HG03469 (cell line): ENCODE data around the gene KIF21A.

ENCODE experiments used
- ATAC-seq: cut with Tn5 transposase; IDR thresholded peaks from one replicate; pipeline ENCODE4 v1.9.1; 2021; ENCODE audit warnings: mild to moderate bottlenecking, moderate library complexity, moderate number of reproducible peaks; ENCODE audit not compliant: unreplicated experiment

KIF21A gene

DNA sequence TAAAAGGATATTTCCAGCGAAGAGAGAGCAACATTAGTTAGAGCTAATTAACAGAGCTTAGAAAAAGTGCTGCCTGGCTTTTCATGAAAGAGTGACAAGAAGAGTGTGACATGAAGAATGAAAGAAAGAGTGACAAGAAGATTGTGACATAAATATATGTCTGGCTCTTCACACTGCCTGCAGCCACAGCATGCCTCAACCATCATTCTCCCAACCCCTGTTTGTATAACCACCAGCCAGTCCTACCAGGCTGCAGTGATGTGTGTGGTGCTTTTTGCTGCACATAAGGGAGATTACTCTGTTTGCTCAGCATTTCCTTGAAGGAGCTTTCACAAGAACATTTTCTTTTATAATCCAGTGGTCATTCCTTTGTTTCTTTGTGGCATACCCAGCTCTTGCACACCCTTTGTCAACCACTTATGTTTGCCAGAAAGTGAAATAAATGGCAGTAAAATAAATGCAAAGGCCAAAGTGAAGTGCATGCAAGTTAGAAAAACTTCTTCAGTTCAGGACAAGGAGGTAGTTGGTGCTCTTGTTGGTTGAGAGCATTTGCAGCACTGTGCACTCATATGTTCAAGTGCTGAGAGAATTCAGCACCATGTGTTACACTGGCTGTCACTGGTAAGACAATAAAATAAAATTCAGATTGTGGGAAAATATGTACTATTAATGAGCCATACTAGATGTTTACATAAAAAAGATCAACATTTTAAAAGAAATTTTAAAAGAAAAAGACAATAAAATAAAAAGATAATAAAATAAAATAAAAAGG, 50.6 kb downstream of the KIF21A start:
- ATAC-seq = no peak

- no peak for ATAC-seq
Observed at GRCh38 chr12:39390752-39391151, 52.2 kb downstream of the KIF21A start.

- no peak for ATAC-seq
Observed at GRCh38 chr12:39389399-39390150, 53.3 kb downstream of the KIF21A start.

GRCh38 chr12:39386335-39386734, 56.6 kb downstream of the KIF21A start:
- ATAC-seq = no peak

DNA sequence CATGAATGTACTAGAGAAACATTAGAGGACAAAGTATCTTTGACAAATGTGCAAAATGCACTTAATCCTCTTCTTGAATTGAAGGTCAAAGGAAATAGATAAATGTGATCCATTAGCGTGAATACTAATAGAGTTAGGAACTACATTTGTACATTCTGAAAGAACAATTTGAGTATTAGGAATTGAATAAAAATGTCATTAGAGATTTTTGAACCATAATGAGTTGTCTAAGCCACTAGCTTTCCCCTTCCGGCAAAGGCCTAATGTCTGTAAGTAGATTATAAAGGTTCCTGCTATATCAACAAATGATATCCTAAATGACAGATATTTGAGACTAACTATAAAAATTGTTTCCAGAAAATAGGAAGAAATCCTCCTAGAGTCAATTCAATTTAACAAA, 59.8 kb downstream of the KIF21A start:
- ATAC-seq = no peak

DNA sequence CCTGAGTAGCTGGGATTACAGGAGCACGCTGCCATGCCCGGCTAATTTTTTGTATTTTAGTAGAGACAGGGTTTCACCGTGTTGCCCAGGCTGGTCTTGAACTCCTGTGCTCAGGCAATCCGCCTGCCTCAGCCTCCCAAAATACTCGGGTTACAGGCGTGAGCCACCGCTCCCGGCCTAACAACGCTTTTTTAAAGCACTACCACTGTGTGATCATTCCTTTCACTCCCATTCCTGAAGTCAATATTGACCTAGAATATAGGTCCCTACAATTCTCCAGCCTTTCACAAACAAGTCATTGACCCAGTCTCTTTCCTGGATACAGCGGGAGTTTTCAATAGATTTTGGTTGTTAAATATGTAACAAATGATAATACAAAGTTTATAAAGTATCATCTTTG, 62.8 kb downstream of the KIF21A start:
- ATAC-seq = no peak

DNA sequence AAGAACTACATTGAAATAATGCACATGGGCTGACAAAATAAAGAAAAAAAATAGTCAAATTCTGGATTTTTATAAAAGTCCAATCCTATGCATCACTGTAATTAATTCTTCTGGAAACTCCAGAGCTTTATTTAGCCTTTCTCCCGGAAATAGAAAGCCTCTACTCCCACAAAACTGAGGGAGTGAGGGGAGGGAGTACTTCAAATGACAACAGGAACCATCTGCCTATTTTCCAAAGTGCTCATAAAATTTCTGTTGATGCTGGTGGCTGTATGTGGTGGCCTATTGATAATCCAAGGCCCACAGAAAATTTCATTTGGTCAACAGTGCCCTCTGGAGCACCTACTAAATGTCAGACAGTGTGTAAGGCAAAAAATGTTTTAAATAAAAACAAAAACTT, 64.6 kb downstream of the KIF21A start:
- no peak for ATAC-seq

DNA sequence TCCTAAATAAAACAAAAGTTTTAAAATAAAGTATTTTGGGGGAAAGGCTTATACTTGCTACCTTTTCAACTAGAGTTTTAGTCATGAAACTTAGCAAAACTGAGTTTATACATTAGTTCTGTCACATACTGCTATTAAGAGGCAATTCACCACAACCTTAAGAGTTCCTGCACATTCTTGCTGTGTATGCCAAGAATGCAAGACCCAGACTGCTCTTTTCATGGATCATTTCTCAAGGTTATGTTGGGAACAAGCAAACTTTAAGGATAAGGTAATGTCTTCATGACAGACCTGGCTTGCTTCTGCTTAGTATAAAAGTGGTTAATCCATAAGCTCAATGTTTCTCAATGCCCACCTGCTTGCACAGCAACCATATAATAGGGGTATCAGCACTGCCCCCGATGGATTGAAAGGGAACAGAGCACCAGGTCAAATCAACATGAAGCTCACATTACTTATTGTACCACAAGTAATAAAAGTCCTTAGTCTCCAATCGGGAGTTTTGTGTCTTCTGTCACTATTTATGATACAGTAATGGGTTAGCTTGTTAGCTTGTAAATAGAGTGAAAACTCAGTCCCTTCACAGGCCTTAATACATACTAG, 67.6 kb downstream of the KIF21A start:
- ATAC-seq = no peak

GRCh38 chr12:39372929-39373328, 70.0 kb downstream of the KIF21A start:
- peak; percentile 95 for ATAC-seq

DNA sequence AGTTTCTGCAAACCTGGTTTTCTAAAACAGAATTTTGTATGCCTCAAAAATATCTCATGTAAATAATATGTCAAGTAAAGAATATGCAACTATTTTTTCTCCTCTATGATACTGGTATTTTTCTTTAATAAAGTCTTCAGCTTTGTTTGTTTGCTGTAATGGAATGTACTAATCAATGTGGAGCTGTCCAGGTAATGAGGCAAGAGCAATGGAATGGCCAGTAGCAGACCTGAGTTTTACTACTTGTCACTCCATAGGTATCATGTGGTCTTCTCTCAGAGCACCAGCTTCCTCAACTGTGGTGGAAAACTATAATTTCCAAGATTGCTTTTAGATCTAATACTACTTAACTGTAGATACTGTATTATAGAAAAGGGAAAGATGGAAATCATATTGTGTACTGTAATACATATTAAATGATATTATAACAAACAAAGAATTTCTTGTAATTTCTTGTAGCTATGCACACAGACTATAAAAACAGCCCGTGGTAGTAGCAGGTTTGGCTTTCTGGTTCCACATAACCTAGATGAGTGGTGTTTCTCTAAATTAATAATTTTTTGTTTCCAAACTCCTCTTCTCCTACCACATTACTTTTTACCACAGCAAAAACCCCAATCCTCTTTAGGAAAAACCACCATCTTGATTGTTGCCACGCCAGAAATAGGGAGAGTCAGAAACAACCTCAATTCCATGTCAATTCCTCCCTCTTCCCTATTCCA, 70.6 kb downstream of the KIF21A start:
- no peak for ATAC-seq

DNA sequence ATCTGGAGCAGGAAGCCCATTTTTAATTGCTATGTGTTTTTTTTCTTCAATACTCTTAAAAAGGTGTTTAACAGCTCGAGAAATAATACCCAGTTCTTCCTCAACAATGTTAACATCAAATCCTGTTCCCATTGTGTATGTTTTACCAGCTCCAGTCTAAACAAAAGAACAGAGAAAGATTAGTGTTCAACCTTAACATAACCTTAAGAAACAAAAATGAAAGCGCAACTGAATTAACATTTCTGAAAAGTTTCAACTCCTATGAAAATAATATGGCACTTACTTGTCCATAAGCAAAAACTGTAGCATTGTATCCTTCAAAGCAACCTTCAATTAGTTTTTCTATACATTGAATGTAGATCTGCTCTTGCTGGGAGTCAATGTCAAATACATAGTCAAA, 73.2 kb downstream of the KIF21A start:
- ATAC-seq = no peak

- no peak for ATAC-seq
Observed at GRCh38 chr12:39368891-39369290, 74.0 kb downstream of the KIF21A start.

DNA sequence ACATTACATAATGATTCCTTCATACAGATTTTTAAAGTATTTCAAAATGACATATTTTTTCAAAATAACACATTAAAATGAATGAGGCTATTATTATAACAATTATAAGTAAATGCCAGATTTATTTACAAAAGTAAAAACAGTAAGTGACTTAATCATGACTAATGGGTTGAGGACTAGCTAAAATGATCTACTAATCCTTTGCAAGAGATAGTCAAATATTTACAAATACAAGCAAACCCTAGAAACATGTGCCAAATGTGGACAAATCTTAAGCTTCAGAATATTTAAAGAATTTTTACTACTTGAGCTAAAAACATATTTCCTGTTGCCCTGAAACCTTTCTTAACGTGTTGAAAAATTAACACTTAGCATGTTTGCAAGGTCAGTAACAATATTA, 74.8 kb downstream of the KIF21A start:
- ATAC-seq = no peak

DNA sequence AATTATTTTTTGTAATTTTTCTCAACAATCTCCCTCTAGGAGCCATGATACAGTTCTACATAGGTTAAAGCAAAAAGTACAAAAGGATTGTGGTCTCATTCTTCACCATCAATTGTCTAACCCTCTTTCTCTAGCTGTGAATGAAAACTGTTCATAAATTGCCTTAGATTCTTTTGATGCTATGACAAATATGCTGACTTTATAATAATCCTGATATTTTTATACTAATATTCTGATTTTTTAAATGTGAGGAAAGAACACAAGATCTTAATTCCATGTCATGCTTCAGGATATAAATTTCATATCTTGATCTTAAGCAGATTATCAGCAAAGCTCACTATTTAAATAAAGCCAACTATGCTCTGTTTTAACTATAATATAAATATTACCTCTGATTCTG, 75.4 kb downstream of the KIF21A start:
- ATAC-seq = no peak

DNA sequence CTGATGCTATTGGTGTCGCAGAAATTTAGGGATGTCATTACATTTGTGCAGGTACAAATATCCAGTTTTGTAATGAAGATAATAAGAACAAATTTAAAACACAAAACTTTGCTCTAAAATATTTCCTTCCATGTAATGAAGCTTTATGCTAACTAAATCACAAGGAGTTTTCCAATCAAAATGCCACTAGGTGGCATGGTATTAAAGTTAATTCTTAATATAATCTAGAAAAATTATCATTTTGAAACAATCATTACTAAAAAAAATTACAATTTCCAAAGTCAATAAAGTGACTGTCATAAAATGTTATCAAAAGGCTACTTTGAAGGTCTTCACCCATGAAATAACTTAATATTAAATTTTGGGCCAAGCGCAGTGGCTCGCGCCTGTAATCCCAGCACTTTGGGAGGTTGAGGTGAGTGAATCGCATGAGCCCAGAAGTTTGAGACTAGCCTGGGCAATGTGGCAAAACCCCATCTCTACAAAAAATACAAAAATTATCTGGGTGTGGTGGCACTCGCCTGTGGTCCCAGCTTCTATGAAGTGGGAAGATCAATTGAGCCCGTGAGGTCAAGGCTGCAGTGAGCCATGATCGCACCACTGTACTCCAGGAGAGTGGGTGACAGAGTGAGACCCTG, 77.4 kb downstream of the KIF21A start:
- ATAC-seq = no peak

DNA sequence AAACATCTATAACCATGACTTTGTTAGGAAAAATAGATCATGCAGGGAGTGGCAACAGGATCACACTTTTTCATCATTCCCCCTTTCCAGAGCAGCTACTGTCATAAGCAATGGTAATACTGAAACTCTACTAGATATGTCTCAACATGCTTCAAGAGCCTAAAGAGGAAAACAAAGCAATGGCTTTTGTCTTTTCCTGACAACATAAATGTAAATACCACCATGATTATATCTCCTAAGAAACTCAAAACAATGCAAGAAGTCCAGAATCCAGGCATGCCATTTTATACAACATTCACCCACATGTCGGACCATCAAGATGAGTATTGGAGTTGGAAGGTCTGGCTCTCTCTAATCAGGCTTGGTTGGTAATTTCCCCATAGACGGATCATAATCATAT, 78.7 kb downstream of the KIF21A start:
- ATAC-seq = no peak

- no peak for ATAC-seq
Observed at GRCh38 chr12:39359645-39360044, 83.3 kb downstream of the KIF21A start.

- no peak for ATAC-seq
Observed at GRCh38 chr12:39357041-39357440, 85.9 kb downstream of the KIF21A start.

GRCh38 chr12:39355841-39356240, 87.1 kb downstream of the KIF21A start:
- no peak for ATAC-seq

DNA sequence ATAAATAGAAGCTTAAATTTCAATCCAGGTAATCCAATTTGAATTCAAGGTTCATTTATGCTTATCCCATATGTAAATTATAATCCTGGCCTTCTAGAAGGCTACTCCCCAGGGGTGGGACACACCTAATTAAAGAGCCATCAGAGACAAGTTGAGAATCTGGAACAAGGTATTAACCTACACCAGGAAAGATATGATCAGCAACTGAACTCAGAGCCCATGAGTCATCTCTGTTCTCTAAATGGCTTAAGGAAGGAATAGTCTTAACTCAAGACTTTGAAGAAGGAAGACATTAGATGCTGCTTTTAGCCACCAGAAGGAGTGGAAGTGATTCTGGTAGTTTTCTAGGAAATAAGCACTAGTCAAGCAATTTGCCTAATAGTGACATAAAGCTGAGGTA, 88.0 kb downstream of the KIF21A start:
- no peak for ATAC-seq

GRCh38 chr12:39352471-39353017, 90.4 kb downstream of the KIF21A start:
- ATAC-seq = no peak
